WTC11 (cell line): ENCODE data around the gene ATF7IP. TPM values are rescaled to one million over a fixed set of nuclear protein-coding genes. Genes with fewer than 3 reads are reported as not detected.

ENCODE experiments used
- ATAC-seq: fragments of 200-7000 bp; cut with Tn5 transposase; 2 replicates; pipeline ENCODE4 v1.10.0; 2021; ENCODE audit warnings: mild to moderate bottlenecking, moderate library complexity
- CTCF ChIA-PET: fragments of 300-600 bp; sonication (Branson Sonifier 250); formaldehyde crosslinking; loops from one replicate; lab custom pipeline; 2021; ENCODE audit warnings: antibody characterized with exemption; lab: Charles Lee
- POLR2A ChIA-PET: fragments of 350-600 bp; sonication (Branson Sonifier 250); formaldehyde crosslinking; loops from one replicate; lab custom pipeline; 2021; ENCODE audit warnings: antibody characterized with exemption; lab: Charles Lee
- DNase-seq: peaks from one replicate; pipeline ENCODE4 v3.0.0; 2021; ENCODE audit warnings: low spot score
- H3K27ac Mint-ChIP-seq: 2 replicates; pipeline ENCODE4 v1.8.0; 2021; ENCODE audit warnings: mixed read lengths
- H3K27me3 Mint-ChIP-seq: 2 replicates; pipeline ENCODE4 v1.8.0; 2021; ENCODE audit warnings: low read depth, mild to moderate bottlenecking, moderate library complexity, mixed read lengths
- H3K36me3 Mint-ChIP-seq: 2 replicates; pipeline ENCODE4 v1.8.0; 2021; ENCODE audit warnings: mixed read lengths
- H3K4me1 Mint-ChIP-seq: 2 replicates; pipeline ENCODE4 v1.8.0; 2022; ENCODE audit warnings: mixed read lengths
- H3K4me3 Mint-ChIP-seq: 2 replicates; pipeline ENCODE4 v1.8.0; 2021; ENCODE audit warnings: mild to moderate bottlenecking, moderate library complexity, mixed read lengths
- H3K9me3 Mint-ChIP-seq: 2 replicates; pipeline ENCODE4 v1.8.0; 2021; ENCODE audit warnings: mixed read lengths
- AFF4 ChIP-seq: sonication (generic); formaldehyde crosslinking; IDR thresholded peaks from 2 replicates; pipeline ENCODE4 v1.8.1; 2023; ENCODE audit warnings: mild to moderate bottlenecking, missing genetic modification reagents, borderline replicate concordance
- FOXK1 ChIP-seq: sonication (generic); formaldehyde crosslinking; IDR thresholded peaks from 2 replicates; pipeline ENCODE4 v1.8.0; 2022; ENCODE audit warnings: mild to moderate bottlenecking, moderate library complexity, missing genetic modification reagents
- GTF2I ChIP-seq: fragments of 250-450 bp; sonication (Bioruptor Pico); conservative IDR thresholded peaks from 2 replicates; pipeline ENCODE4 v1.4.0; 2021; ENCODE audit warnings: mild to moderate bottlenecking
- RELA ChIP-seq: sonication (generic); formaldehyde crosslinking; IDR thresholded peaks from 2 replicates; pipeline ENCODE4 v1.8.1; 2022; ENCODE audit warnings: missing genetic modification reagents, mild to moderate bottlenecking, borderline replicate concordance
- ZNF281 ChIP-seq: sonication (generic); formaldehyde crosslinking; IDR thresholded peaks from 2 replicates; pipeline ENCODE4 v1.8.0; 2023; ENCODE audit warnings: mild to moderate bottlenecking, missing genetic modification reagents
- ZNF512 ChIP-seq: sonication (generic); formaldehyde crosslinking; IDR thresholded peaks from 2 replicates; pipeline ENCODE4 v1.8.1; 2022; ENCODE audit warnings: missing genetic modification reagents, borderline replicate concordance
- total RNA-seq: library from RNA; stranded (reverse); gene quantifications from 3 replicates; pipeline ENCODE4 v1.2.3, GENCODE V29; 2021

ATF7IP gene
- total RNA-seq, 1 experiment from 2014 or later: 141 TPM

- TF ChIP-seq ZNF512: no peak
- TF ChIP-seq, all 79 proteins: peak for 0
These were observed 182.1 kb downstream of the ATF7IP start (continued) for GRCh38 chr12:14547571-14547970.

GRCh38 chr12:14548609-14549008 lies 183.1 kb downstream of the ATF7IP start:
- no peaks in the 10 kb centered on the region for H3K27me3 Mint-ChIP-seq
- CTCF ChIA-PET: no interaction called here

More at GRCh38 chr12:14548609-14549008, 183.1 kb downstream of the ATF7IP start:
- H3K27ac Mint-ChIP-seq: peak overlapping the region; percentile 29; the same call in 1 of the 2 replicates
- DNase-seq: no peak
- no peaks in the 10 kb centered on the region for H3K4me1 Mint-ChIP-seq
- H3K9me3 Mint-ChIP-seq: no peaks in the 10 kb centered on the region
- H3K36me3 Mint-ChIP-seq: peaks cover 15% of the 10 kb centered on the region
- TF ChIP-seq ZNF281 (CRISPR knock-in tag) (no peak), RELA (CRISPR knock-in tag) (no peak), FOXK1 (no peak), GTF2I (CRISPR knock-in tag) (no peak), AFF4 (CRISPR knock-in tag) (no peak)
- POLR2A ChIA-PET: no interaction called here
- no peak for ATAC-seq
- H3K4me3 Mint-ChIP-seq: no peak overlapping the region

Other genes starting within 250 kb of the ATF7IP start
- gene PLBD1, start 202.2 kb downstream of the ATF7IP start, total RNA-seq: 31.8 to 49.6 TPM (median 32.1 TPM) in 3 replicates